Esophagus mucosa (tissue), 1 donor: ENCODE results near the gene BOD1L1. TPM values are rescaled to one million over a fixed set of nuclear protein-coding genes. Genes with fewer than 3 reads are reported as not detected.

ENCODE experiments used
- ATAC-seq: fragments of 200-7000 bp; cut with Tn5 transposase; one replicate; pipeline ENCODE4 v1.9.1; 2020
- total RNA-seq: library from RNA; stranded (reverse); gene quantifications from one replicate; pipeline ENCODE4 v1.2.4, GENCODE V29; 2023
- donor health status: DM: yes; HTN: yes; CAD: no.

BOD1L1 gene
- total RNA-seq, 1 donor from 2014 or later = 17.3 TPM

GRCh38 chr4:13538427-13538973 is 89.0 kb downstream of the BOD1L1 start:
- no peak for ATAC-seq

GRCh38 chr4:13537832-13538177 is 89.7 kb downstream of the BOD1L1 start:
- no peak for ATAC-seq

- ATAC-seq = no peak
Measured at GRCh38 chr4:13537011-13537831, 90.3 kb downstream of the BOD1L1 start.

GRCh38 chr4:13536607-13537006 is 90.9 kb downstream of the BOD1L1 start:
- ATAC-seq = no peak

GRCh38 chr4:13535708-13536361 is 91.7 kb downstream of the BOD1L1 start:
- no peak for ATAC-seq

- no peak for ATAC-seq
Measured at GRCh38 chr4:13535118-13535517, 92.4 kb downstream of the BOD1L1 start.

- ATAC-seq = no peak
Measured at GRCh38 chr4:13534344-13535063, 93.0 kb downstream of the BOD1L1 start.

- no peak for ATAC-seq
Measured at GRCh38 chr4:13533670-13534343, 93.7 kb downstream of the BOD1L1 start.

GRCh38 chr4:13531625-13531998 is 95.9 kb downstream of the BOD1L1 start:
- no peak for ATAC-seq

GRCh38 chr4:13530823-13531624 is 96.5 kb downstream of the BOD1L1 start:
- ATAC-seq = no peak

- no peak for ATAC-seq
Measured at GRCh38 chr4:13529128-13529919, 98.2 kb downstream of the BOD1L1 start.

- ATAC-seq = no peak
Measured at GRCh38 chr4:13528821-13529127, 98.8 kb downstream of the BOD1L1 start.

- peak; percentile 28 for ATAC-seq
Measured at GRCh38 chr4:13527981-13528820, 99.3 kb downstream of the BOD1L1 start.

- no peak for ATAC-seq
Measured at GRCh38 chr4:13527192-13527980, 100.1 kb downstream of the BOD1L1 start.

- ATAC-seq = no peak
Measured at GRCh38 chr4:13526658-13527057, 100.9 kb downstream of the BOD1L1 start.

GRCh38 chr4:13525606-13526281 is 101.8 kb downstream of the BOD1L1 start:
- no peak for ATAC-seq

- ATAC-seq = no peak
Measured at GRCh38 chr4:13524504-13525243, 102.9 kb downstream of the BOD1L1 start.
